T-cell (primary cell): ENCODE data around the gene PSEN1. TPM values are rescaled to one million over a fixed set of nuclear protein-coding genes. Genes with fewer than 3 reads are reported as not detected.

Experiments used
- ATAC-seq, 4 experiments: fragments of 200-7000 bp in 3 of 4; fragments of 150-1000 bp in 1 of 4; cut with Tn5 transposase; replicated peaks in 1 of 4; 1 replicate in 3 of 4; 2 replicates in 1 of 4; pipeline ENCODE4 v1.10.0; 2021; ENCODE audit warnings: moderate library complexity in 3 of 4, mild to moderate bottlenecking in 2 of 4, moderate number of reproducible peaks in 1 of 4
- CTCF ChIA-PET, 2 donors: fragments of 300-600 bp; sonication (Branson Sonifier 250); formaldehyde crosslinking; loops; one replicate each; lab custom pipeline; 2022; ENCODE audit warnings: antibody characterized with exemption in 2 of 2; lab: Charles Lee
- POLR2A ChIA-PET, 2 donors: fragments of 300-600 bp; sonication (Branson Sonifier 250); formaldehyde crosslinking; loops; one replicate each; lab custom pipeline; 2022; ENCODE audit warnings: antibody characterized with exemption in 2 of 2; lab: Charles Lee
- DNase-seq, 35 experiments: peaks; one replicate each; pipeline versions ENCODE4 v3.0.0 to v3.0.0-alpha.2; 2013 to 2023
- H3K27ac ChIP-seq: one replicate; pipeline ENCODE4 v1.5.1; 2013; ENCODE audit warnings: low read length
- H3K27me3 ChIP-seq, 2 experiments: replicated peaks in 1 of 2; 1 replicate in 1 of 2; 2 replicates in 1 of 2; pipeline versions ENCODE4 v1.6.1 to v1.7.0; 2013; ENCODE audit warnings: low read length in 1 of 2, mixed read lengths in 1 of 2; ENCODE audit not compliant: control insufficient read depth in 2 of 2, insufficient read depth in 2 of 2; ENCODE audit errors: extremely low read depth in 1 of 2
- H3K36me3 ChIP-seq, 2 donors: 1 replicate in 1 of 2; 2 replicates in 1 of 2; pipeline versions ENCODE4 v1.6.1 to v1.7.0; 2013; ENCODE audit warnings: low read length in 1 of 2; ENCODE audit not compliant: control insufficient read depth in 2 of 2, insufficient read depth in 1 of 2; ENCODE audit errors: extremely low read depth in 1 of 2
- H3K4me1 ChIP-seq, 2 experiments: 1 replicate in 1 of 2; 2 replicates in 1 of 2; pipeline versions ENCODE4 v1.6.1 to v1.7.0; 2013; ENCODE audit warnings: low read length in 2 of 2, mixed read lengths in 1 of 2; ENCODE audit not compliant: insufficient read depth in 2 of 2, control insufficient read depth in 1 of 2; ENCODE audit errors: extremely low read depth in 1 of 2
- H3K4me3 ChIP-seq, 2 donors: 1 replicate in 1 of 2; 2 replicates in 1 of 2; pipeline versions ENCODE4 v1.5.1 to v1.7.0; 2013; ENCODE audit warnings: mild to moderate bottlenecking in 2 of 2, low read length in 1 of 2, moderate library complexity in 1 of 2; ENCODE audit not compliant: control insufficient read depth in 1 of 2; ENCODE audit errors: extremely low read depth in 1 of 2
- H3K9me3 ChIP-seq: 2 replicates; pipeline ENCODE4 v1.7.0; 2013
- H3K27ac Mint-ChIP-seq, 2 donors: one replicate each; pipeline ENCODE4 v1.8.0; 2020 to 2021; ENCODE audit warnings: mild to moderate bottlenecking in 2 of 2, mixed read lengths in 2 of 2
- H3K27me3 Mint-ChIP-seq, 2 donors: one replicate each; pipeline ENCODE4 v1.8.0; 2021 to 2022; ENCODE audit warnings: mixed read lengths in 2 of 2
- H3K36me3 Mint-ChIP-seq: one replicate; pipeline ENCODE4 v1.8.0; 2021; ENCODE audit warnings: mixed read lengths
- H3K4me1 Mint-ChIP-seq, 3 donors: one replicate each; pipeline ENCODE4 v1.8.0; 2020 to 2022; ENCODE audit warnings: mixed read lengths in 3 of 3, mild to moderate bottlenecking in 1 of 3
- H3K4me3 Mint-ChIP-seq, 3 donors: one replicate each; pipeline ENCODE4 v1.8.0; 2020 to 2022; ENCODE audit warnings: mild to moderate bottlenecking in 3 of 3, mixed read lengths in 3 of 3, moderate library complexity in 3 of 3
- H3K9me3 Mint-ChIP-seq, 3 donors: one replicate each; pipeline ENCODE4 v1.8.0; 2020 to 2022; ENCODE audit warnings: mixed read lengths in 3 of 3
- WGBS: methylation state at CpG from one replicate; pipeline ENCODE4 v1.1.5; 2013; ENCODE audit warnings: missing lambda C conversion rate; ENCODE audit not compliant: insufficient coverage; 5-methylcytosine and 5-hydroxymethylcytosine counted together
- total RNA-seq, 35 experiments: library from RNA in 6 of 35; stranded (reverse) in 6 of 35; fragments of 120-200 nt in 1 of 35; gene quantifications; one replicate each; pipeline versions ENCODE4 v1.2.1 to v1.2.4 and lab custom pipeline; 2013 to 2026

The PSEN1 gene
- total RNA-seq, 5 donors from 2014 or later (not counting 1 experiment from before 2014, with no cell fraction given): 31.7 to 49.2 (median 37.9) TPM

DNA sequence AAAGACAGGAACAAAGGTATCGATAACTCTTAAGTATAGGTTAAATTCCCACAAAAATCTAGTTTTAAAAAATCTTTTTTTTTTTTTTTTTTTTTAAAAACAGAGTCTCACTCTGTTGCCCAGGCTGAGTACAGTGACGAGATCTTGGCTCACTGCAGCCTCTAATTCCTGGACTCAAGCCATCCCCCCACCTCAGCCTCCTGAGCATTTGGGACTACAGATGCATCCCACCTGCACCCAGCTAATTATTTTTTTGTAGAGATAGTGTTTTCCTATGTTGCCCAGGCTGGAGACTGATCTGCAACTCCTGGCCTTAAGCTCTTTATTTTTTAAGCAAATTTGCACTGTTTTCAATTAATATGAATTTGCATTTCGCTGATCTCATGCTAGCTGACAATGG is 9.8 kb downstream of the PSEN1 start:
- ATAC-seq (no peak), DNase-seq (no peak)
- Mint-ChIP-seq H3K27me3 (no peaks in the 10 kb centered on the region), H3K27ac (peak overlapping the region in 1 of 2 donors; percentile 31), H3K36me3 (peaks cover 23% of the 10 kb centered on the region), H3K4me1 (peaks cover 24 to 33% (median 31%) of the 10 kb centered on the region in 3 donors), H3K9me3 (no peaks in the 10 kb centered on the region), H3K4me3 (no peak overlapping the region)
- Histone ChIP-seq H3K27ac (no peak overlapping the region), H3K9me3 (no peaks in the 10 kb centered on the region), H3K27me3 (no peaks in the 10 kb centered on the region), H3K4me3 (no peak overlapping the region), H3K4me1 (peaks cover 0 to 3% of the 10 kb centered on the region in 2 experiments), H3K36me3 (peaks cover 7 to 22% of the 10 kb centered on the region in 2 donors)
- ChIA-PET CTCF (no interaction called here), POLR2A (no interaction called here)
- no CpG with 5 or more reads among the region's 3 CpGs for WGBS

DNA sequence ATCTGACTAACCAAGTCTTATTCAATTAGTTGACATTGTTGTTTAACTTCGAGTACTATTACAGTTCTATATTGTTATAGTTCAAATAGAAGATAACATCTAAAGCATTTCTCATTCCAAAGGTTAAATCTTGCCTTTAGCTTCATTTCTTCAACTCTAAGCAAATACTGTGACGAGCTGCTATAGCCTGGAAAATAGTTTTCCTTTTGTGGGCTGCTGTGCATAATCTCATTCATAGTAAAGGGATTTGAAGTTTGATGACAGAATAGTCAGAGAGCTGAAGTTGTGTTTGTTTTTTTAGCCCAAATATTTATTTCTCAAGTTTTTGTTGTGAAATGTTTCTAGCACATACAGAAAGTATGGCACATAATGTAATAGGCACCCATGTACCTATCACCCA is 13.4 kb downstream of the PSEN1 start:
- Mint-ChIP-seq H3K27ac (no peak overlapping the region), H3K4me1 (peaks cover 5 to 15% (median 13%) of the 10 kb centered on the region in 3 donors), H3K27me3 (no peaks in the 10 kb centered on the region), H3K4me3 (no peak overlapping the region), H3K9me3 (no peaks in the 10 kb centered on the region), H3K36me3 (peaks cover 27% of the 10 kb centered on the region)
- DNase-seq (no peak), ATAC-seq (no peak)
- Histone ChIP-seq H3K27ac (no peak overlapping the region), H3K36me3 (peaks cover 17 to 39% of the 10 kb centered on the region in 2 donors), H3K9me3 (no peaks in the 10 kb centered on the region), H3K27me3 (no peaks in the 10 kb centered on the region), H3K4me1 (no peaks in the 10 kb centered on the region), H3K4me3 (no peak overlapping the region)
- no CpG with 5 or more reads among the region's 2 CpGs for WGBS
- ChIA-PET POLR2A (interaction anchor here in 1 of 2 donors (0.6 kb wide), 1 partner anchor 15 kb away, joined by 3 read pairs; no protein-coding TSS in a partner anchor), CTCF (no interaction called here)

DNA sequence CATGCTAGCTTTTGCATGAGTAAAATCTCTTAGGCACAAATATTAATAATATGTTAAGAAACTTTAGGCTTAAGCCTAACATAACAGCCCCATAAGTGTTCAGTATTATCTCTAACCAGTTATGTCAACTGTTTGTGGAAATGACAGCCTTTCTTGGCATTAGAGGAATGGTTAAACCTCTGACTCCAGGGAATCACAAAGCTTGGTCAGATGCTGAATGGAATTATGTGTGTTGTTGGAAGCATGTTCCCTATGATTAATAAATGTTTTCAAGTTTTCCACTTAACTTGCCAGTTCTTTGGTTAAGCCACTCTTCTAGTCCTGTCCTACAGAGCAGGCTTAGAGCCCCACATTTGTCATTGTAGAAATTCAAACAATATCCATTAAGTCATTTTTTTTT is 17.0 kb downstream of the PSEN1 start:
- no peaks in the 10 kb centered on the region for H3K4me1 ChIP-seq
- H3K36me3 ChIP-seq: peaks cover 17 to 48% of the 10 kb centered on the region in 2 donors
- ChIA-PET CTCF (interaction anchor here in 1 of 2 donors (0.6 kb wide), 1 partner anchor 10 kb away, joined by 3 read pairs; no protein-coding TSS in a partner anchor), POLR2A (interaction anchor here in 1 of 2 donors (0.9 kb wide), 1 partner anchor 17 kb away, joined by 4 read pairs; the partner anchor contains the start of gene PSEN1)
- H3K4me3 ChIP-seq: no peak overlapping the region
- H3K27me3 ChIP-seq: no peaks in the 10 kb centered on the region
- H3K27me3 Mint-ChIP-seq: no peaks in the 10 kb centered on the region
- no peak overlapping the region for H3K27ac ChIP-seq
- DNase-seq (no peak), ATAC-seq (no peak)
- no peaks in the 10 kb centered on the region for H3K9me3 Mint-ChIP-seq
- peaks cover 33% of the 10 kb centered on the region for H3K36me3 Mint-ChIP-seq
- no peak overlapping the region for H3K4me3 Mint-ChIP-seq
- no peak overlapping the region for H3K27ac Mint-ChIP-seq
- H3K9me3 ChIP-seq: no peaks in the 10 kb centered on the region
- no peaks in the 10 kb centered on the region for H3K4me1 Mint-ChIP-seq

DNA sequence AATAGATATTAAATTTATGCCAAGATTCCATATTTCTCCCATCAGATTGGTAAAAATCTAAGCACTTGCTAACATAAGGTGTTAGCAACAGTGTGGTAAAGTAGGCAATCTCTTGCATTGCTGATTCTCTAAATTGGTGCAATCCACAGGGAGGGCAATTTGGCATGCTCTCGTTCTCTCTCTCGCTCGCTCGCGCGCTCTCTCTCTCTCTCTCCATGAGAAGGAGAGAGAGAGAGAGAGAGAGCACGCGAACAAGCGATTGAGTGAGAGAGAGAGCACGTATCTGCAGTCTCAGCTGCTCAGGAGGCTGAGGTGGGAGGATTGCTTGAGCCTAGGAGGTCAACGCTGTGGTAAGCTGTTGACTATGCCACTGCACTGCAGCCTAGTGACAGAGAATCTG is 25.9 kb downstream of the PSEN1 start:
- CTCF ChIA-PET: no interaction called here
- peaks cover 60% of the 10 kb centered on the region for H3K36me3 Mint-ChIP-seq
- ATAC-seq: no peak
- H3K4me3 Mint-ChIP-seq: no peak overlapping the region
- H3K27ac Mint-ChIP-seq: no peak overlapping the region
- peaks cover 0 to 2% (median 0%) of the 10 kb centered on the region in 3 donors for H3K4me1 Mint-ChIP-seq
- Histone ChIP-seq H3K4me1 (no peaks in the 10 kb centered on the region), H3K27me3 (no peaks in the 10 kb centered on the region), H3K27ac (no peak overlapping the region), H3K36me3 (peaks cover 18 to 59% of the 10 kb centered on the region in 2 donors), H3K4me3 (no peak overlapping the region), H3K9me3 (no peaks in the 10 kb centered on the region)
- POLR2A ChIA-PET: no interaction called here
- 93% methylated on average over 8 of the region's 11 CpGs for WGBS
- no peak for DNase-seq
- no peaks in the 10 kb centered on the region for H3K9me3 Mint-ChIP-seq
- H3K27me3 Mint-ChIP-seq: no peaks in the 10 kb centered on the region

DNA sequence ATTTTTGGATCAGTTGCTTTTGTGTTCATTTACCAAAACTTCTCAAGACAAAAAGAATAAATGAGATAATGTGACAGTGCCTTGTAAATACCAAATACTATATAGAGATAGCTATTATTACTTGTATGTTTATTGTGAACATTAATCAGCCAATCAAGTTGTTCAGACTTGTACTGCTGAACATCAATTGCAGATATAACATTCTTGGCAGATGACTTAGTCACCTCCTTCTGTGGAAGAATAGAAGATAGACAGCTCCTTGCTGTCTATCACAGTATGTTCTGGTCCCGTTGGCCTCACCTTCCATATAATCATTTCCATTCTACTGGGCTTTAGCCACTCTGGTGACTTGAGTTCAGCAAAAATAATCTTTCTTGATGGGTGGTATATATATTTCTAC is 30.1 kb downstream of the PSEN1 start:
- no peaks in the 10 kb centered on the region for H3K27me3 Mint-ChIP-seq
- H3K4me3 Mint-ChIP-seq: no peak overlapping the region
- no peak overlapping the region for H3K27ac Mint-ChIP-seq
- ATAC-seq (no peak), DNase-seq (no peak)
- POLR2A ChIA-PET: interaction anchor here in 1 of 2 donors (0.5 kb wide), 1 partner anchor 166 kb away, joined by 3 read pairs; no protein-coding TSS in a partner anchor
- no peaks in the 10 kb centered on the region for H3K9me3 Mint-ChIP-seq
- Histone ChIP-seq H3K27ac (no peak overlapping the region), H3K4me3 (no peak overlapping the region), H3K9me3 (no peaks in the 10 kb centered on the region), H3K36me3 (peaks cover 15 to 63% of the 10 kb centered on the region in 2 donors), H3K27me3 (no peaks in the 10 kb centered on the region), H3K4me1 (no peaks in the 10 kb centered on the region)
- H3K4me1 Mint-ChIP-seq: no peaks in the 10 kb centered on the region
- H3K36me3 Mint-ChIP-seq: peaks cover 53% of the 10 kb centered on the region
- no CpG with 5 or more reads among the region's 1 CpG for WGBS
- CTCF ChIA-PET: interaction anchor here in 1 of 2 donors (0.6 kb wide), 1 partner anchor 308 kb away, joined by 5 read pairs; no protein-coding TSS in a partner anchor

DNA sequence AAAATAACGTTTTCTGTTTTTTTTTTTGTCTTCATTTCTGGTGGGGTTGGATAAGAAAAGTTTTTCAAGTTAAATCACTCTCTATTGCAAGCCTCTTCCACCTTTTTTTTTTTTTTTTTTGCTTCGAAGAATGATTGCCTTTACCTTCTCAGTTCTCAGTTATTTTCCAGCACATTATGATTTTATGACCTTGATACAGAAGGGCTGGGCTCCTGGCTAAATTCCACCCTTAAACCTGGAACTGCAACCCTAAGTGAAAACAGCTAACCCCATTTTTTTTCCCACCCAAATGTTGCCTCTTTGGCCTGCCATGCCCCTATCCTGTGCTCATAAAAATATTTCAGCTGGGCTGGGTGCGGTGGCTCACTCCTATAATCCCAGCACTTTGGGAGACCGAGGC is 31.4 kb downstream of the PSEN1 start:
- Mint-ChIP-seq H3K27me3 (no peaks in the 10 kb centered on the region), H3K27ac (no peak overlapping the region), H3K4me1 (no peaks in the 10 kb centered on the region), H3K36me3 (peaks cover 51% of the 10 kb centered on the region), H3K4me3 (no peak overlapping the region), H3K9me3 (no peaks in the 10 kb centered on the region)
- POLR2A ChIA-PET: interaction anchor here in 1 of 2 donors (0.5 kb wide), 1 partner anchor 170 kb away, joined by 3 read pairs; no protein-coding TSS in a partner anchor
- no peak overlapping the region for H3K4me3 ChIP-seq
- H3K27me3 ChIP-seq: no peaks in the 10 kb centered on the region
- H3K9me3 ChIP-seq: no peaks in the 10 kb centered on the region
- DNase-seq: no peak
- no peak overlapping the region for H3K27ac ChIP-seq
- H3K36me3 ChIP-seq: peaks cover 15 to 71% of the 10 kb centered on the region in 2 donors
- WGBS: no CpG with 5 or more reads among the region's 4 CpGs
- no peak for ATAC-seq
- H3K4me1 ChIP-seq: no peaks in the 10 kb centered on the region
- CTCF ChIA-PET: no interaction called here
